HepG2 (cell line): Measurements from ENCODE around the gene PXT1. TPM values are rescaled to one million over a fixed set of nuclear protein-coding genes. Genes with fewer than 3 reads are reported as not detected.

ENCODE experiments used
- ATAC-seq: fragments of 200-7000 bp; cut with Tn5 transposase; 3 replicates; pipeline ENCODE4 v1.9.1; 2020; ENCODE audit warnings: mild to moderate bottlenecking, moderate library complexity
- BruUV-seq: library from RNA; stranded (reverse); fragments of 400-500 nt; replicated peaks from 2 replicates; lab custom pipeline; 2021; lab: Mats Ljungman, UMichigan
- CTCF ChIA-PET: fragments of 300-600 bp; formaldehyde crosslinking; extraction: SDS; loops from one replicate; lab custom pipeline; 2021; ENCODE audit warnings: low total read pairs, inconsistent platforms, low intra/inter-chr PET ratio; lab: Yijun Ruan, JAX
- POLR2A ChIA-PET: fragments of 350-600 bp; sonication (Branson Sonifier 250); formaldehyde crosslinking; loops from one replicate; lab custom pipeline; 2020; ENCODE audit warnings: antibody characterized with exemption, inconsistent platforms; lab: Yijun Ruan, JAX
- DNase-seq: peaks from one replicate; pipeline ENCODE4 v3.0.0-alpha.2; 2015; ENCODE audit warnings: low spot score
- FAIRE-seq: peaks from 3 replicates; lab custom pipeline; 2011; peaks lifted over from hg19 to GRCh38; lab: Jason Lieb, UNC
- H2AFZ ChIP-seq: one replicate; pipeline ENCODE4 v1.6.1; 2011; ENCODE audit warnings: low read length, inconsistent platforms
- H3K27ac ChIP-seq: fragments of 300-600 bp; 3 replicates; pipeline ENCODE4 v1.8.0; 2011; ENCODE audit warnings: mixed run types, mild to moderate bottlenecking, mixed read lengths, low read length, inconsistent platforms; ENCODE audit not compliant: insufficient read depth; ENCODE audit errors: extremely low read length
- H3K27me3 ChIP-seq, 2 experiments: fragments of 200-600 bp in 1 of 2; 2 replicates in 1 of 2; 3 replicates in 1 of 2; pipeline versions ENCODE4 v1.6.0 to v1.8.0; 2011; ENCODE audit warnings: low read length in 2 of 2, mild to moderate bottlenecking in 2 of 2, moderate library complexity in 2 of 2, inconsistent platforms in 1 of 2; ENCODE audit not compliant: insufficient read depth in 2 of 2, control insufficient read depth in 1 of 2
- H3K36me3 ChIP-seq, 2 experiments: fragments of 200-600 bp in 1 of 2; replicated peaks in 1 of 2; 2 replicates in 1 of 2; 3 replicates in 1 of 2; pipeline versions ENCODE4 v1.5.1 to v1.8.0; 2011; ENCODE audit warnings: low read length in 2 of 2, inconsistent platforms in 1 of 2; ENCODE audit not compliant: insufficient read depth in 2 of 2, control insufficient read depth in 1 of 2
- H3K4me1 ChIP-seq: 2 replicates; pipeline ENCODE4 v1.5.1; 2012; ENCODE audit warnings: low read length, inconsistent platforms; ENCODE audit not compliant: insufficient read depth
- H3K4me2 ChIP-seq: 2 replicates; pipeline ENCODE4 v1.6.0; 2011; ENCODE audit warnings: low read depth, low read length, inconsistent platforms
- H3K4me3 ChIP-seq, 3 experiments: fragments of 200-600 bp in 1 of 3; sonication (generic), shearing (Covaris generic) in 1 of 3; replicated peaks in 1 of 3; 2 replicates each; pipeline ENCODE4 v1.5.1; 2011 to 2016; ENCODE audit warnings: low read length in 3 of 3, inconsistent platforms in 2 of 3, low read depth in 2 of 3, mild to moderate bottlenecking in 2 of 3, control low read depth in 1 of 3, mixed read lengths in 1 of 3; ENCODE audit not compliant: insufficient read depth in 1 of 3
- H3K79me2 ChIP-seq: one replicate; pipeline ENCODE4 v1.6.1; 2011; ENCODE audit warnings: low read length, inconsistent platforms; ENCODE audit not compliant: insufficient read depth
- H3K9ac ChIP-seq: 2 replicates; pipeline ENCODE4 v1.6.0; 2011; ENCODE audit warnings: mild to moderate bottlenecking, low read depth, low read length, inconsistent platforms; ENCODE audit not compliant: insufficient read depth
- H3K9me3 ChIP-seq: 2 replicates; pipeline ENCODE4 v1.5.1; 2012; ENCODE audit warnings: mild to moderate bottlenecking, low read length
- H4K20me1 ChIP-seq: 2 replicates; pipeline ENCODE4 v1.6.0; 2011; ENCODE audit warnings: inconsistent platforms, mild to moderate bottlenecking, low read length, moderate library complexity; ENCODE audit not compliant: insufficient read depth
- ESRRA ChIP-seq: sonication (generic); formaldehyde crosslinking; IDR thresholded peaks from 2 replicates; pipeline ENCODE4 v1.5.1; 2020; ENCODE audit warnings: mild to moderate bottlenecking, low read depth, missing genetic modification reagents
- GTF2F1 ChIP-seq: fragments of 150-350 bp; IDR thresholded peaks from 2 replicates; pipeline ENCODE4 v1.6.1; 2014; ENCODE audit warnings: low read length
- ZFP62 ChIP-seq: sonication (generic); formaldehyde crosslinking; IDR thresholded peaks from 2 replicates; pipeline ENCODE4 v1.4.0; 2020; ENCODE audit warnings: missing genetic modification reagents
- ZNF30 ChIP-seq: sonication (generic); formaldehyde crosslinking; IDR thresholded peaks from 2 replicates; pipeline ENCODE4 v1.5.0; 2020; ENCODE audit warnings: mild to moderate bottlenecking, missing genetic modification reagents
- ZNF326 ChIP-seq: sonication (generic); formaldehyde crosslinking; IDR thresholded peaks from 2 replicates; pipeline ENCODE4 v1.4.0; 2020; ENCODE audit warnings: missing genetic modification reagents, borderline replicate concordance
- ZNF605 ChIP-seq: sonication (generic); formaldehyde crosslinking; IDR thresholded peaks from 2 replicates; pipeline ENCODE4 v1.8.0; 2022; ENCODE audit warnings: mild to moderate bottlenecking, missing genetic modification reagents
- ZNF619 ChIP-seq: sonication (generic); formaldehyde crosslinking; IDR thresholded peaks from 2 replicates; pipeline ENCODE4 v1.4.0; 2020; ENCODE audit warnings: mild to moderate bottlenecking, missing genetic modification reagents
- WGBS: methylation state at CpG from one replicate; pipeline ENCODE4 v1.1.6; 2017; ENCODE audit warnings: low lambda C conversion rate; 5-methylcytosine and 5-hydroxymethylcytosine counted together
- in situ Hi-C: cut with HindIII; loops from 2 replicates; pipeline ENCODE4 v1.10.0; 2017; ENCODE audit warnings: low pct_unique_long_range_greater_than_20kb; ENCODE audit not compliant: extremely low pct_ligation_motif_present
- intact Hi-C: fragments of 100-400 bp; cut with micrococcal nuclease; formaldehyde crosslinking; loops from one replicate; pipeline ENCODE4 v1.10.0; 2022; ENCODE audit not compliant: unreplicated experiment
- polyA plus RNA-seq, 8 experiments: library from polyadenylated mRNA; depleted of rRNA in 3 of 8; stranded (reverse) in 7 of 8; unstranded in 1 of 8; fragments of >200 nt; fragmentation: Illumina TruSeq in 4 of 8; extraction: Trizol in 4 of 8; gene quantifications; 2 replicates each; pipeline versions ENCODE4 v1.2.1 to v1.2.3, GENCODE V29; 2011 to 2016; ENCODE audit warnings: low read depth in 4 of 8, missing spikeins in 1 of 8, mixed read lengths in 1 of 8; ENCODE audit not compliant: insufficient read depth in 1 of 8
- total RNA-seq, 5 experiments: library from RNA; depleted of rRNA; stranded (reverse); fragments of >200 nt; fragmentation: Illumina TruSeq; extraction: Trizol; gene quantifications; 2 replicates each; pipeline ENCODE4 v1.2.3, GENCODE V29; 2016; ENCODE audit warnings: low read depth in 1 of 5
- TF ChIP-seq, protein P1 (sequence below): sonication (generic); formaldehyde crosslinking; conservative IDR thresholded peaks from 2 replicates; pipeline ENCODE4 v1.4.0; 2020; ENCODE audit warnings: missing genetic modification reagents
- TF ChIP-seq, protein P2 (sequence below): sonication (generic); formaldehyde crosslinking; conservative IDR thresholded peaks from 2 replicates; pipeline ENCODE4 v1.4.0; 2020; ENCODE audit warnings: missing genetic modification reagents
- TF ChIP-seq, protein P3 (sequence below): sonication (generic); formaldehyde crosslinking; IDR thresholded peaks from 2 replicates; pipeline ENCODE4 v1.4.0; 2020; ENCODE audit warnings: mild to moderate bottlenecking, missing genetic modification reagents
- TF ChIP-seq, protein P4 (sequence below): sonication (generic); formaldehyde crosslinking; IDR thresholded peaks from 2 replicates; pipeline ENCODE4 v1.4.0; 2020; ENCODE audit warnings: missing genetic modification reagents
- TF ChIP-seq, protein P5 (sequence below): IDR thresholded peaks from 2 replicates; pipeline ENCODE4 v1.6.1; 2016

Gene PXT1
- total and polyA plus RNA-seq, 2 of the 13 experiments (the other 11 are each of a cell fraction or from before 2014, with no cell fraction given) = 0.04 TPM; not detected in 1

DNA sequence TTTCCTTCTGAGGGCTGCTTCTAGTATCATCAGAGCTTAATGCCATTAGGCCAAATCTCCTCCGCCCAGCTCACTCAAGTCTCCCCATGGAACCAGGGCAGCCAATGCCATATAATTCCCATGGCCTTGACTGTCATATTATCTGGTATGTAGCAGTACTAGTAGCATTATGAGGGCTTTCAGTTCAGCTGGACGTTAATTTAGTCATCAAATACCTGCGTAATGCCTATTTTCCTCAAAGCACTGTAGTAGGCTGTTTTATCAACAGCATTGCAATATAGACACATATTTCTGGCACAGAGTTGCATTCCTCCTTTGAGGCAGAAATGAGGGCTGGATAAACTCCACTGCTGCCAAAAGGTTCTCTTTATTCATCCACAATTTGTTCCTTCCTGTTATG is 1.8 kb upstream of the PXT1 start:
- ChIA-PET POLR2A (interaction anchor here (1.7 kb wide), 1 partner anchor 21 kb away, joined by 23 read pairs; no protein-coding TSS in a partner anchor), CTCF (interaction anchor here (3.3 kb wide), 1 partner anchor 21 kb away, joined by 13 read pairs; no protein-coding TSS in a partner anchor)
- intact Hi-C loops = loop anchor here (1.0 to 5.0 kb wide), 3 partner anchors 21 to 150 kb away; partner anchors contain the start of genes SRSF3 and STK38
- H3K4me2 ChIP-seq = peak overlapping the region; percentile 88
- DNase-seq (no peak), FAIRE-seq (no peak), ATAC-seq (no peak)
- H3K9ac ChIP-seq = peak overlapping the region; percentile 87
- WGBS = 90% methylated on average over 3 of the region's 3 CpGs
- H3K27me3 ChIP-seq = no peaks in the 10 kb centered on the region; a peak in 1 of 5 replicates
- no peaks in the 10 kb centered on the region; the same call in 1 of the 2 replicates for H4K20me1 ChIP-seq
- BruUV-seq = no TSS peak
- in situ Hi-C loops = loop anchor here (5.0 kb wide), 1 partner anchor 153 kb away; no protein-coding TSS in a partner anchor
- H3K4me3 ChIP-seq = peak overlapping the region; percentile 78 to 93 (median 93)
- H3K79me2 ChIP-seq = peaks cover 59% of the 10 kb centered on the region
- H3K4me1 ChIP-seq = peaks cover 35% of the 10 kb centered on the region
- peak overlapping the region; percentile 94 for H3K27ac ChIP-seq
- TF ChIP-seq, protein P1, sequence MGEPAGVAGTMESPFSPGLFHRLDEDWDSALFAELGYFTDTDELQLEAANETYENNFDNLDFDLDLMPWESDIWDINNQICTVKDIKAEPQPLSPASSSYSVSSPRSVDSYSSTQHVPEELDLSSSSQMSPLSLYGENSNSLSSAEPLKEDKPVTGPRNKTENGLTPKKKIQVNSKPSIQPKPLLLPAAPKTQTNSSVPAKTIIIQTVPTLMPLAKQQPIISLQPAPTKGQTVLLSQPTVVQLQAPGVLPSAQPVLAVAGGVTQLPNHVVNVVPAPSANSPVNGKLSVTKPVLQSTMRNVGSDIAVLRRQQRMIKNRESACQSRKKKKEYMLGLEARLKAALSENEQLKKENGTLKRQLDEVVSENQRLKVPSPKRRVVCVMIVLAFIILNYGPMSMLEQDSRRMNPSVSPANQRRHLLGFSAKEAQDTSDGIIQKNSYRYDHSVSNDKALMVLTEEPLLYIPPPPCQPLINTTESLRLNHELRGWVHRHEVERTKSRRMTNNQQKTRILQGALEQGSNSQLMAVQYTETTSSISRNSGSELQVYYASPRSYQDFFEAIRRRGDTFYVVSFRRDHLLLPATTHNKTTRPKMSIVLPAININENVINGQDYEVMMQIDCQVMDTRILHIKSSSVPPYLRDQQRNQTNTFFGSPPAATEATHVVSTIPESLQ (CRISPR knock-in tag) = no peak
- TF ChIP-seq ESRRA (CRISPR knock-in tag) = no peak
- TF ChIP-seq GTF2F1 = no peak
- TF ChIP-seq, protein P2, sequence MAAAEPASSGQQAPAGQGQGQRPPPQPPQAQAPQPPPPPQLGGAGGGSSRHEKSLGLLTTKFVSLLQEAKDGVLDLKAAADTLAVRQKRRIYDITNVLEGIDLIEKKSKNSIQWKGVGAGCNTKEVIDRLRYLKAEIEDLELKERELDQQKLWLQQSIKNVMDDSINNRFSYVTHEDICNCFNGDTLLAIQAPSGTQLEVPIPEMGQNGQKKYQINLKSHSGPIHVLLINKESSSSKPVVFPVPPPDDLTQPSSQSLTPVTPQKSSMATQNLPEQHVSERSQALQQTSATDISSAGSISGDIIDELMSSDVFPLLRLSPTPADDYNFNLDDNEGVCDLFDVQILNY (CRISPR knock-in tag) = no peak
- TF ChIP-seq ZFP62 (CRISPR knock-in tag) = no peak
- TF ChIP-seq ZNF326 = no peak
- no peak for TF ChIP-seq ZNF30 (CRISPR knock-in tag)
- TF ChIP-seq ZNF605 (CRISPR knock-in tag) = 0 out of 2 replicates have a peak, but pooled peaks have one; percentile 51
- TF ChIP-seq, protein P3, sequence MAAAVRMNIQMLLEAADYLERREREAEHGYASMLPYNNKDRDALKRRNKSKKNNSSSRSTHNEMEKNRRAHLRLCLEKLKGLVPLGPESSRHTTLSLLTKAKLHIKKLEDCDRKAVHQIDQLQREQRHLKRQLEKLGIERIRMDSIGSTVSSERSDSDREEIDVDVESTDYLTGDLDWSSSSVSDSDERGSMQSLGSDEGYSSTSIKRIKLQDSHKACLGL = no peak
- no peak for TF ChIP-seq ZNF619 (CRISPR knock-in tag)
- TF ChIP-seq, protein P4, sequence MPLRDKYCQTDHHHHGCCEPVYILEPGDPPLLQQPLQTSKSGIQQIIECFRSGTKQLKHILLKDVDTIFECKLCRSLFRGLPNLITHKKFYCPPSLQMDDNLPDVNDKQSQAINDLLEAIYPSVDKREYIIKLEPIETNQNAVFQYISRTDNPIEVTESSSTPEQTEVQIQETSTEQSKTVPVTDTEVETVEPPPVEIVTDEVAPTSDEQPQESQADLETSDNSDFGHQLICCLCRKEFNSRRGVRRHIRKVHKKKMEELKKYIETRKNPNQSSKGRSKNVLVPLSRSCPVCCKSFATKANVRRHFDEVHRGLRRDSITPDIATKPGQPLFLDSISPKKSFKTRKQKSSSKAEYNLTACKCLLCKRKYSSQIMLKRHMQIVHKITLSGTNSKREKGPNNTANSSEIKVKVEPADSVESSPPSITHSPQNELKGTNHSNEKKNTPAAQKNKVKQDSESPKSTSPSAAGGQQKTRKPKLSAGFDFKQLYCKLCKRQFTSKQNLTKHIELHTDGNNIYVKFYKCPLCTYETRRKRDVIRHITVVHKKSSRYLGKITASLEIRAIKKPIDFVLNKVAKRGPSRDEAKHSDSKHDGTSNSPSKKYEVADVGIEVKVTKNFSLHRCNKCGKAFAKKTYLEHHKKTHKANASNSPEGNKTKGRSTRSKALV (CRISPR knock-in tag) = 0 out of 2 replicates have a peak, but pooled peaks have one; percentile 17
- TF ChIP-seq, protein P5, sequence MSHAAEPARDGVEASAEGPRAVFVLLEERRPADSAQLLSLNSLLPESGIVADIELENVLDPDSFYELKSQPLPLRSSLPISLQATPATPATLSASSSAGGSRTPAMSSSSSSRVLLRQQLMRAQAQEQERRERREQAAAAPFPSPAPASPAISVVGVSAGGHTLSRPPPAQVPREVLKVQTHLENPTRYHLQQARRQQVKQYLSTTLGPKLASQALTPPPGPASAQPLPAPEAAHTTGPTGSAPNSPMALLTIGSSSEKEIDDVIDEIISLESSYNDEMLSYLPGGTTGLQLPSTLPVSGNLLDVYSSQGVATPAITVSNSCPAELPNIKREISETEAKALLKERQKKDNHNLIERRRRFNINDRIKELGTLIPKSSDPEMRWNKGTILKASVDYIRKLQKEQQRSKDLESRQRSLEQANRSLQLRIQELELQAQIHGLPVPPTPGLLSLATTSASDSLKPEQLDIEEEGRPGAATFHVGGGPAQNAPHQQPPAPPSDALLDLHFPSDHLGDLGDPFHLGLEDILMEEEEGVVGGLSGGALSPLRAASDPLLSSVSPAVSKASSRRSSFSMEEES (CRISPR knock-in tag) = no peak
- peaks cover 0 to 2% of the 10 kb centered on the region in 2 experiments; a peak in 2 of 5 replicates for H3K36me3 ChIP-seq
- H2AFZ ChIP-seq = no peak overlapping the region
- no peaks in the 10 kb centered on the region for H3K9me3 ChIP-seq
